Smooth muscle cell of the coronary artery (primary cell): Measurements from ENCODE around the gene SPATA45. TPM values are rescaled to one million over a fixed set of nuclear protein-coding genes. Genes with fewer than 3 reads are reported as not detected.

Experiments
- total RNA-seq: library from RNA; depleted of rRNA; stranded (reverse); fragments of >200 nt; gene quantifications from 2 replicates; pipeline ENCODE4 v1.2.3, GENCODE V29; 2014; ENCODE audit warnings: low replicate concordance

The SPATA45 gene
- not detected in 2 replicates for total RNA-seq

GRCh38 chr1:212847549-212847948 lies at the start of gene SPATA45:
Gene SPATA45 (minus strand): TSS chr1:212847649. CDS start chr1:212836149, 11,500 bp downstream.

GRCh38 chr1:212857992-212858460 lies 10.6 kb upstream of the SPATA45 start, which contains the start of gene FLVCR1:
Gene FLVCR1 (plus strand): TSS chr1:212858275. CDS start chr1:212858453, 178 bp downstream.

GRCh38 chr1:212791676-212792395 lies 55.6 kb downstream of the SPATA45 start, which contains the start of the genes NSL1 and TATDN3:
Gene NSL1 (minus strand): TSS chr1:212791777. CDS start chr1:212791763, 14 bp downstream.
Gene TATDN3 (plus strand): TSS chr1:212791894. CDS start chr1:212791922, 28 bp downstream.

Other genes with a start within 250 kb of the SPATA45 start
- gene ATF3, start 238.9 kb downstream of the SPATA45 start, total RNA-seq, result 2.3 and 3.2 TPM in 2 replicates
- 0.60 and 1.2 TPM in 2 replicates for gene BATF3, start 147.8 kb downstream of the SPATA45 start, total RNA-seq
- 10.5 and 19.5 TPM in 2 replicates for gene NSL1, start 55.9 kb downstream of the SPATA45 start, total RNA-seq
- gene TATDN3, start 55.8 kb downstream of the SPATA45 start, total RNA-seq, result 10.7 and 11.8 TPM in 2 replicates
- gene FLVCR1, start 10.6 kb upstream of the SPATA45 start, total RNA-seq, result 5.6 TPM in 2 replicates
- 0.30 and 0.94 TPM in 2 replicates for gene VASH2, start 102.9 kb upstream of the SPATA45 start, total RNA-seq
- 28.7 and 32.2 TPM in 2 replicates for gene ANGEL2, start 168.2 kb upstream of the SPATA45 start, total RNA-seq
- 17.0 and 29.7 TPM in 2 replicates for gene RPS6KC1, start 203.6 kb upstream of the SPATA45 start, total RNA-seq